ENCODE data around the gene CEMIP2.

The CEMIP2 gene

DNA sequence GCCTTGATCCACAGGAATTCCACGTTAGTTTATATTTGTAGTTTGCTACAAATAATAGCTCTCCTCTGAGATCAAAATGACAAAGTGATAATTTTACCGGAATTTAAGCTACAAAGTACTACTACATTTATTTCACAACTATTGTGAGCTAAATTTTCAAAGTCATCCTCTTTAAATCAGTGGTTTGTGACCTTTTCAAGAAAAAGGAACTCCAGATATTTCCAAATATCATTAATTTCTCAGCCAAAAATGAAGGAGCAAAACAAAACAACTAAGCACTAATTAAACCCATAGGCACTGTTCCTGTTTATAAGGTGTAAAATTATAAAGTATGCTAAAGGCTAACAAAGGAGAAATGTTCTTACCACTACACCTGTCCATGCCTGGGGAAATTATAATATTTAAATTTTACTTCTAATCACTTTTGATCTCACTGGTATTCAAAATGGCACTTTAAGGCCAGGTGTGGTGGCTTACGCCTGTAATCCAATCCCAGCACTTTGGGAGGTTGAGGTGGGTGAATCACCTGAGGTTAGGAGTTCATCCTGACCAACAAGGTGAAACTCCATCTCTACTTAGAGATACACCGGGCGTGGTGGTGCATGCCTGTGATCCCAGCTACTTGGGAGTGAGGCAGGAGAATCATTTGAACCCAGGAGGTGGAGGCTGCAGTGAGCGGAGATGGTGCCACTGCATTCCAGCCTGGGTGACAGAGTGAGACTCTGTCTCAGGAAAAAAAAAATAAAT lies 77.5 kb downstream of the CEMIP2 start:
- Histone ChIP-seq H3K9me3 (ENCODE audit: low read depth, low read length) (no peaks in the 10 kb centered on the region), H3K27ac (no peak overlapping the region), H3K36me3 (ENCODE audit: insufficient read depth, low read length) (no peaks in the 10 kb centered on the region), H3K9ac (ENCODE audit: insufficient read length) (no peak overlapping the region), H3K4me3 (no peak overlapping the region)
- no peak for DNase-seq (ENCODE audit: low read depth, low spot score)
- TF ChIP-seq EZH2 (IDR thresholded peaks at IDR 0.05) (no peak), POLR2AphosphoS5 (IDR thresholded peaks at IDR 0.05; ENCODE audit: borderline replicate concordance, low read depth, low read length) (no peak), FOXP2 (optimal IDR thresholded peaks at IDR 0.05; ENCODE audit: control extremely low read depth, extremely low read length, insufficient read depth) (no peak)

GRCh38 chr9:71690063-71690688 lies 78.1 kb downstream of the CEMIP2 start:
- TF ChIP-seq FOXP2 (optimal IDR thresholded peaks at IDR 0.05; ENCODE audit: control extremely low read depth, extremely low read length, insufficient read depth) (no peak), EZH2 (IDR thresholded peaks at IDR 0.05) (no peak), POLR2AphosphoS5 (IDR thresholded peaks at IDR 0.05; ENCODE audit: borderline replicate concordance, low read depth, low read length) (no peak)
- Histone ChIP-seq H3K9me3 (ENCODE audit: low read depth, low read length) (no peaks in the 10 kb centered on the region), H3K27ac (no peak overlapping the region), H3K36me3 (ENCODE audit: insufficient read depth, low read length) (no peaks in the 10 kb centered on the region), H3K9ac (ENCODE audit: insufficient read length) (no peak overlapping the region), H3K4me3 (no peak overlapping the region)
- DNase-seq (ENCODE audit: low read depth, low spot score), result no peak

DNA sequence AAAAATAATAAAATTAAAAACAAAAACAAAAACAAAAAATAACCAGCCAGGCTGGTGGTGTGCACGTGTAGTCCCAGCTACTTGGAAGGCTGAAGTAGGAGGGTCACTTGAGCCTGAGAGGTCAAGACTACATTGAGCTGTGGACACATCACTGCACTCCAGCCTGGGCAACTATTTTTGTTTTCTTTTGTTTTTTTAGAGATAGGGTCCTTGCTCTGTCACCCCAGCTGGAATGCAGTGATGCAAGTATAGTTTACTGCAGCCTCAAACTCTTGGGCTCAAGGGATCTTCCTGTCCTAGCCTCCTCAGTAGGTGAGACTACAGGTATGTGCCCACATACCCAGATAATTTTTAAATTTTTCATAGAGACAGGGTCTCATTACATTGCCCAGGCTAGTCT lies 80.6 kb downstream of the CEMIP2 start:
- Histone ChIP-seq H3K36me3 (ENCODE audit: insufficient read depth, low read length) (no peaks in the 10 kb centered on the region), H3K9ac (ENCODE audit: insufficient read length) (no peak overlapping the region), H3K9me3 (ENCODE audit: low read depth, low read length) (no peaks in the 10 kb centered on the region), H3K27ac (no peak overlapping the region), H3K4me3 (no peak overlapping the region)
- TF ChIP-seq EZH2 (IDR thresholded peaks at IDR 0.05) (no peak), FOXP2 (optimal IDR thresholded peaks at IDR 0.05; ENCODE audit: control extremely low read depth, extremely low read length, insufficient read depth) (no peak), POLR2AphosphoS5 (IDR thresholded peaks at IDR 0.05; ENCODE audit: borderline replicate concordance, low read depth, low read length) (no peak)
- no peak for DNase-seq (ENCODE audit: low read depth, low spot score)

DNA sequence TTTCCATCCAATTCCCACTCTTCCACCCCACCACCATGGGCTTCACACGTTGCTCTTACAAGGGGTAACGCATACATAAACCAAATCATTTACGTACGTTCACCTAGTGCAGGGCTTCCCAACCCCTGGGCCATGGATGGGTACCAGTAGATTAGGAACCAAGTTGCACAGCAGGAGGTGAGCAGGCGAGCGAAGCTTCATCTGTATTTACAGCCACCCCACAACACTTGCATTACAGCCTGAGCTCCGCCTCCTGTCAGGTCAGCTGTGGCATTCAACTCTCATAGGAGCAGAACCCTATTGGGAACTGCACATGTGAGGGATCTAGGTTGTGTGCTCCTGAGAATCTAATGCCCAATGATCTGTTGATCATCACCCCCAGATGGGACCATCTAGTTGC lies 82.3 kb downstream of the CEMIP2 start:
- Histone ChIP-seq H3K9me3 (ENCODE audit: low read depth, low read length) (no peaks in the 10 kb centered on the region), H3K4me3 (no peak overlapping the region), H3K9ac (ENCODE audit: insufficient read length) (no peak overlapping the region), H3K36me3 (ENCODE audit: insufficient read depth, low read length) (no peaks in the 10 kb centered on the region), H3K27ac (no peak overlapping the region)
- DNase-seq (ENCODE audit: low read depth, low spot score), result no peak
- TF ChIP-seq FOXP2 (optimal IDR thresholded peaks at IDR 0.05; ENCODE audit: control extremely low read depth, extremely low read length, insufficient read depth) (no peak), EZH2 (IDR thresholded peaks at IDR 0.05) (no peak), POLR2AphosphoS5 (IDR thresholded peaks at IDR 0.05; ENCODE audit: borderline replicate concordance, low read depth, low read length) (no peak)

DNA sequence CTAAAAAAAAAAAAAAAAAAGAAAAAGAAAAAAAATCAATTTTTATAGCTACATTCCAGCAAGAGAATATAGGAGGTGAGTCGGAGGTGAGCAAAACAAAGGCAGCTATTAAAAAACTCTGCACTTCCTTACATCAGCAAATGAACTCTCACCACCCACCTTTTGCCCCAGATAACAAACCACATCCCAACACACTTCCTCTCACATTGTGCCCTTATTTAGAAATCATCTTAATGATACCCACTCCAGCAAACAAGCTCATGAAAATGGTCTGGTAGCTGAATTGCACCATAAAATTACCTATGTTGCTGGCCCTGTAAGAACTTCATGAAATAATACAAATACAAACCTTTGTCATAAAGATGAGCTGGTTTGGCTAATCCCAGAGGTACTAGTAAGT lies 82.9 kb downstream of the CEMIP2 start:
- no peak for DNase-seq (ENCODE audit: low read depth, low spot score)
- no peaks in the 10 kb centered on the region for H3K9me3 ChIP-seq (ENCODE audit: low read depth, low read length)
- no peak overlapping the region for H3K4me3 ChIP-seq
- H3K9ac ChIP-seq (ENCODE audit: insufficient read length), result no peak overlapping the region
- TF ChIP-seq FOXP2 (optimal IDR thresholded peaks at IDR 0.05; ENCODE audit: control extremely low read depth, extremely low read length, insufficient read depth) (no peak), POLR2AphosphoS5 (IDR thresholded peaks at IDR 0.05; ENCODE audit: borderline replicate concordance, low read depth, low read length) (no peak), EZH2 (IDR thresholded peaks at IDR 0.05) (no peak)
- H3K27ac ChIP-seq, result no peak overlapping the region
- no peaks in the 10 kb centered on the region for H3K36me3 ChIP-seq (ENCODE audit: insufficient read depth, low read length)

DNA sequence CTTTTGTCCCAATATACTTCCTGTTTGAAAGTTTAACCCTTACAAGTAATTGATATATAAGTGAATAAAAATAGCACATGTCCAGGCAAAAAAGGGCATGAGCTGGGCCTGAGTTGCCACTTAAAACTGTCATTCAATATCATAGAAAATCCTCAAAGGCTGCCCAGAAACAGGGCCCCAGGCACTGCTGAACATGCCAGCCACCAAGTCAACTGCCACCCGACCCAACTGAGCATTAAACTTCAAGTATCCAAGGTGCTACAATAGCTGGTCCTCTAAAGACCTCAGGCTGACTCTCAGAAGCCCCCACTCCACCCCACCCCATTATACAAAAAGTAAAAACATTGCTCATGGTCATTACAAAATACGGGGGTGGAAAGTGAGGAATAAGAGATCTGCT lies 83.7 kb downstream of the CEMIP2 start:
- Histone ChIP-seq H3K9ac (ENCODE audit: insufficient read length) (no peak overlapping the region), H3K4me3 (no peak overlapping the region), H3K36me3 (ENCODE audit: insufficient read depth, low read length) (no peaks in the 10 kb centered on the region), H3K9me3 (ENCODE audit: low read depth, low read length) (no peaks in the 10 kb centered on the region), H3K27ac (no peak overlapping the region)
- DNase-seq (ENCODE audit: low read depth, low spot score), result no peak
- TF ChIP-seq EZH2 (IDR thresholded peaks at IDR 0.05), result no peak
- no peak for TF ChIP-seq POLR2AphosphoS5 (IDR thresholded peaks at IDR 0.05; ENCODE audit: borderline replicate concordance, low read depth, low read length)
- TF ChIP-seq FOXP2 (optimal IDR thresholded peaks at IDR 0.05; ENCODE audit: control extremely low read depth, extremely low read length, insufficient read depth), result no peak

DNA sequence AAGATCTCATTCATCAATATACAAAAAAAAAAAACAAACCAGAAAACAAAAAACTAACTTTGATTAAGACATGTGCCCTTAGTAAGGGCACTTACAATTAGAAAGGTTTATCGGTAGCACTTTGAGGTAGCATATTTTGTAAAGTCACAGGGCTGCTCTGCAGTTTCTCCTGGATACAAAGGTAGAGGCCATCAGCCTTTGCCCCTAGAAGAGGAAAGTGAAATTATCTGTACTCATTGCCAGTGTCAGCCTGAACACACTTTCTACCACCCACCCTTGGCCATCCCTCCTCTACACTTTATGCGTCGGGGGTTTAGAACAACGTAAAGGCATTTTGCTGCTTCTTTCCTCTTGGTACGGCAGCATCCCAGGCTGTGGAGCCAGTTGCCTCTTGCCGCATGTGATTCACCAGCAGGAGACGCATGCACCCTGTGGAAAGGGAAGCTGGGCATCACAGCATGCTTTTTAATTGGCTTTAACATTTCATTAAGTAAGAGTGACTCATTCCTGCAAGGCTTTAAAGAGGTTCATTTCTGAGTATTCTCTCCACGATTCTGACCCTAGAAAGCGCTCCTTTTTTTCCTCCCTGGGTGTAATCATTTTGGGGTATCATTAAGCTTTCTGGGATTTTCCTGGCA lies 84.6 kb downstream of the CEMIP2 start:
- Histone ChIP-seq H3K36me3 (ENCODE audit: insufficient read depth, low read length) (no peaks in the 10 kb centered on the region), H3K27ac (no peak overlapping the region), H3K4me3 (no peak overlapping the region), H3K9ac (ENCODE audit: insufficient read length) (no peak overlapping the region), H3K9me3 (ENCODE audit: low read depth, low read length) (no peaks in the 10 kb centered on the region)
- TF ChIP-seq EZH2 (IDR thresholded peaks at IDR 0.05), result no peak
- TF ChIP-seq FOXP2 (optimal IDR thresholded peaks at IDR 0.05; ENCODE audit: control extremely low read depth, extremely low read length, insufficient read depth), result no peak
- no peak for TF ChIP-seq POLR2AphosphoS5 (IDR thresholded peaks at IDR 0.05; ENCODE audit: borderline replicate concordance, low read depth, low read length)
- no peak for DNase-seq (ENCODE audit: low read depth, low spot score)

DNA sequence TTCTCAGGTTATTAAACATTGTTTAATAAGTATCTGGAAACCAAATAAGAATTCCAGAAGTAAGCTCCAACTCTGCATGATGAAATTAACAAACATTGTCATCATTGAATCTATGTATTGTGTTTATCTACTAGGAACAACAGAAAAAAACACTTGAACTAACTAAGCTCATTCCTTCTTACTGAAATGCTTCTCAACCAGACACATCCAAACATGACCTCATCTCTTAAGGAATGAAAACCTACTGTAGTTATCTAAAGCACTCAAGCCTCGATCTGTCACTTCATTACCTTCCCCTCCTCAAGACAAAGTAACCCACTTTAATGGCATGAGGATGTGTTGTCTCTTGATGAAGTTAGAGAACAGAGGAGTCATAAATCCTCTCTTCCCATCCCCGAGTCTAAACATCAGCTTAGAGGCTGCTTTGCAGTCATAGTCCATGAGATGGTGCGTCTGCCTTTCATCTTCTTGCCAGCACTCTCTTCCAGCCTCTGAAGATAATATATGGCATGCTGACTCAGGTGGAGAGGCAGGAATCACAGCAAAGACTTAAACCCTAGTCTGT lies 86.5 kb downstream of the CEMIP2 start:
- Histone ChIP-seq H3K9ac (ENCODE audit: insufficient read length) (no peak overlapping the region), H3K36me3 (ENCODE audit: insufficient read depth, low read length) (no peaks in the 10 kb centered on the region), H3K27ac (no peak overlapping the region), H3K4me3 (no peak overlapping the region), H3K9me3 (ENCODE audit: low read depth, low read length) (no peaks in the 10 kb centered on the region)
- TF ChIP-seq POLR2AphosphoS5 (IDR thresholded peaks at IDR 0.05; ENCODE audit: borderline replicate concordance, low read depth, low read length) (no peak), FOXP2 (optimal IDR thresholded peaks at IDR 0.05; ENCODE audit: control extremely low read depth, extremely low read length, insufficient read depth) (no peak), EZH2 (IDR thresholded peaks at IDR 0.05) (no peak)
- DNase-seq (ENCODE audit: low read depth, low spot score), result no peak
